ENCODE measurements around the gene SNAPC1. TPM values are rescaled to one million over a fixed set of nuclear protein-coding genes. Genes with fewer than 3 reads are reported as not detected.

SNAPC1 gene
- total and polyA plus RNA-seq, 10 of the 15 experiments (the other 5 are each of a cell fraction or from before 2014, with no cell fraction given): 4.5 to 12.0 (median 7.4) TPM

DNA sequence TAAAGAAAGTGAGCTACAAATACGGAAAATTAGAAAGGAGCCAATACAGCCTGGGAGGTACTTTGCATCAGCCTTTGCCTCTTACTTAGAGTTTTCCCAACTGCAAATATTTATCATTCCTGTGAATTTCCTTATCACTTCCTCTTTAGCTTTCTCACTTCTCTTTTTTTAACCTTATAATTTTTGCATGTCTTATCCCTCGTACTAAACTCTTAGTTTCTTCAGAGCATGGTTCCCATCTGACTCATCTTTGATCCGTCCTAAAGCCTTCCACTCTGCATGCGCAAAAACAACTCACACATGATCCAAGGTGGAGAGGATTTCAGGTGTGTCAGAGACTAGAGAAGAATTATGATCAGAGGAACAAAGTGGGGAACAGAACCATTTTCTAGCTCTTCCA lies 9.6 kb upstream of the SNAPC1 start (continued):
- TF ChIP-seq, protein P1, sequence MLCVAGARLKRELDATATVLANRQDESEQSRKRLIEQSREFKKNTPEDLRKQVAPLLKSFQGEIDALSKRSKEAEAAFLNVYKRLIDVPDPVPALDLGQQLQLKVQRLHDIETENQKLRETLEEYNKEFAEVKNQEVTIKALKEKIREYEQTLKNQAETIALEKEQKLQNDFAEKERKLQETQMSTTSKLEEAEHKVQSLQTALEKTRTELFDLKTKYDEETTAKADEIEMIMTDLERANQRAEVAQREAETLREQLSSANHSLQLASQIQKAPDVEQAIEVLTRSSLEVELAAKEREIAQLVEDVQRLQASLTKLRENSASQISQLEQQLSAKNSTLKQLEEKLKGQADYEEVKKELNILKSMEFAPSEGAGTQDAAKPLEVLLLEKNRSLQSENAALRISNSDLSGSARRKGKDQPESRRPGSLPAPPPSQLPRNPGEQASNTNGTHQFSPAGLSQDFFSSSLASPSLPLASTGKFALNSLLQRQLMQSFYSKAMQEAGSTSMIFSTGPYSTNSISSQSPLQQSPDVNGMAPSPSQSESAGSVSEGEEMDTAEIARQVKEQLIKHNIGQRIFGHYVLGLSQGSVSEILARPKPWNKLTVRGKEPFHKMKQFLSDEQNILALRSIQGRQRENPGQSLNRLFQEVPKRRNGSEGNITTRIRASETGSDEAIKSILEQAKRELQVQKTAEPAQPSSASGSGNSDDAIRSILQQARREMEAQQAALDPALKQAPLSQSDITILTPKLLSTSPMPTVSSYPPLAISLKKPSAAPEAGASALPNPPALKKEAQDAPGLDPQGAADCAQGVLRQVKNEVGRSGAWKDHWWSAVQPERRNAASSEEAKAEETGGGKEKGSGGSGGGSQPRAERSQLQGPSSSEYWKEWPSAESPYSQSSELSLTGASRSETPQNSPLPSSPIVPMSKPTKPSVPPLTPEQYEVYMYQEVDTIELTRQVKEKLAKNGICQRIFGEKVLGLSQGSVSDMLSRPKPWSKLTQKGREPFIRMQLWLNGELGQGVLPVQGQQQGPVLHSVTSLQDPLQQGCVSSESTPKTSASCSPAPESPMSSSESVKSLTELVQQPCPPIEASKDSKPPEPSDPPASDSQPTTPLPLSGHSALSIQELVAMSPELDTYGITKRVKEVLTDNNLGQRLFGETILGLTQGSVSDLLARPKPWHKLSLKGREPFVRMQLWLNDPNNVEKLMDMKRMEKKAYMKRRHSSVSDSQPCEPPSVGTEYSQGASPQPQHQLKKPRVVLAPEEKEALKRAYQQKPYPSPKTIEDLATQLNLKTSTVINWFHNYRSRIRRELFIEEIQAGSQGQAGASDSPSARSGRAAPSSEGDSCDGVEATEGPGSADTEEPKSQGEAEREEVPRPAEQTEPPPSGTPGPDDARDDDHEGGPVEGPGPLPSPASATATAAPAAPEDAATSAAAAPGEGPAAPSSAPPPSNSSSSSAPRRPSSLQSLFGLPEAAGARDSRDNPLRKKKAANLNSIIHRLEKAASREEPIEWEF (IDR thresholded peaks at IDR 0.05; ENCODE audit: insufficient replicate concordance, low read depth, low read length): peak; percentile 40
- TF ChIP-seq, protein P2, sequence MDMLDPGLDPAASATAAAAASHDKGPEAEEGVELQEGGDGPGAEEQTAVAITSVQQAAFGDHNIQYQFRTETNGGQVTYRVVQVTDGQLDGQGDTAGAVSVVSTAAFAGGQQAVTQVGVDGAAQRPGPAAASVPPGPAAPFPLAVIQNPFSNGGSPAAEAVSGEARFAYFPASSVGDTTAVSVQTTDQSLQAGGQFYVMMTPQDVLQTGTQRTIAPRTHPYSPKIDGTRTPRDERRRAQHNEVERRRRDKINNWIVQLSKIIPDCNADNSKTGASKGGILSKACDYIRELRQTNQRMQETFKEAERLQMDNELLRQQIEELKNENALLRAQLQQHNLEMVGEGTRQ (IDR thresholded peaks at IDR 0.05; ENCODE audit: borderline replicate concordance, low read depth, low read length): no peak
- TF ChIP-seq ETV6 (conservative IDR thresholded peaks at IDR 0.05 in 1 of 2, IDR thresholded peaks at IDR 0.05 in 1 of 2; ENCODE audit: borderline replicate concordance in 1 of 2, low read depth in 1 of 2) (peak in 1 of 2 experiments; percentile 56; a peak in 1 of 4 replicates), REST (IDR thresholded peaks at IDR 0.05; ENCODE audit: low read depth, low read length) (no peak), ATF2 (IDR thresholded peaks at IDR 0.05; ENCODE audit: low read length) (peak; percentile 62; the same call in 1 of the 2 replicates)

Data from GM12878 (cell line).